ENCODE data around the gene HPS1.

DNA sequence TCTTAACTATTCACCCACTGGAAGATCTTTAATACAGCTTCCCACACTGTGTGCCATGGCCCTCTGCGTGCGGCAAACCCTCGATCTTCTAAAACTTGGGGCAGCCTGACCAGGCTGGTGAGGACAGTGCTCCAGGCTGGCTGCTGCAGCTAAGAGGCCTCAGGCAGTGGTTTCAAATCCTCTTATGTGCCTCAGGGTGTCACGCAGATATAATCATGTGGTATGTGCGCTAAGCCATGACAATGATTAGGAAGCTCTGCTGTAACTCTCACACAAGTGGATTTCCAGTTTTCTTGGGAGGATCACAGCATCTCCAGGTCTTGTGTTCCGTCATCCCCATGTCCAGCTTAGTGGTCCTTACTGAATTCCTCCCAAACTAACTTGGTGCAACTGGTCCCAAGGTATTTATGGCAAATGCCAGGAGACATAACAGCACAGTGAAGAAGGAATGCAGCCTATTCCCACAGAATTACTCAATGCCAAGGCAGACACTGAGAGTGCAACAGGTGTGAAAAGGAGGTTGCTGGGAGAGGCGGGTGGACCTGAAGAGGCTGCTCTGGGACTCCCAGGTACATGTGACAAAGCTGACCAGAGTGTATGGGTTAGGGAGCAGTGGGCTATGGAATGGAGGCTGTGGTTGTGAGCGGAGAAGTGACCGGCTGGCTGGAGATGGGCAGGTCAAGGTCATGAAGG is 2.3 kb downstream of the HPS1 start:
- TF ChIP-seq, protein P1, sequence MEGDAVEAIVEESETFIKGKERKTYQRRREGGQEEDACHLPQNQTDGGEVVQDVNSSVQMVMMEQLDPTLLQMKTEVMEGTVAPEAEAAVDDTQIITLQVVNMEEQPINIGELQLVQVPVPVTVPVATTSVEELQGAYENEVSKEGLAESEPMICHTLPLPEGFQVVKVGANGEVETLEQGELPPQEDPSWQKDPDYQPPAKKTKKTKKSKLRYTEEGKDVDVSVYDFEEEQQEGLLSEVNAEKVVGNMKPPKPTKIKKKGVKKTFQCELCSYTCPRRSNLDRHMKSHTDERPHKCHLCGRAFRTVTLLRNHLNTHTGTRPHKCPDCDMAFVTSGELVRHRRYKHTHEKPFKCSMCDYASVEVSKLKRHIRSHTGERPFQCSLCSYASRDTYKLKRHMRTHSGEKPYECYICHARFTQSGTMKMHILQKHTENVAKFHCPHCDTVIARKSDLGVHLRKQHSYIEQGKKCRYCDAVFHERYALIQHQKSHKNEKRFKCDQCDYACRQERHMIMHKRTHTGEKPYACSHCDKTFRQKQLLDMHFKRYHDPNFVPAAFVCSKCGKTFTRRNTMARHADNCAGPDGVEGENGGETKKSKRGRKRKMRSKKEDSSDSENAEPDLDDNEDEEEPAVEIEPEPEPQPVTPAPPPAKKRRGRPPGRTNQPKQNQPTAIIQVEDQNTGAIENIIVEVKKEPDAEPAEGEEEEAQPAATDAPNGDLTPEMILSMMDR (IDR thresholded peaks at IDR 0.05; ENCODE audit: insufficient read depth, low read depth, low read length): no peak
- TF ChIP-seq EZH2 (IDR thresholded peaks at IDR 0.05; ENCODE audit: insufficient read depth, low read length): no peak
